ENCODE measurements around the gene GAMT. TPM values are rescaled to one million over a fixed set of nuclear protein-coding genes. Genes with fewer than 3 reads are reported as not detected.

GAMT gene
- total RNA-seq, 1 donor from 2014 or later = 56.4 TPM

DNA sequence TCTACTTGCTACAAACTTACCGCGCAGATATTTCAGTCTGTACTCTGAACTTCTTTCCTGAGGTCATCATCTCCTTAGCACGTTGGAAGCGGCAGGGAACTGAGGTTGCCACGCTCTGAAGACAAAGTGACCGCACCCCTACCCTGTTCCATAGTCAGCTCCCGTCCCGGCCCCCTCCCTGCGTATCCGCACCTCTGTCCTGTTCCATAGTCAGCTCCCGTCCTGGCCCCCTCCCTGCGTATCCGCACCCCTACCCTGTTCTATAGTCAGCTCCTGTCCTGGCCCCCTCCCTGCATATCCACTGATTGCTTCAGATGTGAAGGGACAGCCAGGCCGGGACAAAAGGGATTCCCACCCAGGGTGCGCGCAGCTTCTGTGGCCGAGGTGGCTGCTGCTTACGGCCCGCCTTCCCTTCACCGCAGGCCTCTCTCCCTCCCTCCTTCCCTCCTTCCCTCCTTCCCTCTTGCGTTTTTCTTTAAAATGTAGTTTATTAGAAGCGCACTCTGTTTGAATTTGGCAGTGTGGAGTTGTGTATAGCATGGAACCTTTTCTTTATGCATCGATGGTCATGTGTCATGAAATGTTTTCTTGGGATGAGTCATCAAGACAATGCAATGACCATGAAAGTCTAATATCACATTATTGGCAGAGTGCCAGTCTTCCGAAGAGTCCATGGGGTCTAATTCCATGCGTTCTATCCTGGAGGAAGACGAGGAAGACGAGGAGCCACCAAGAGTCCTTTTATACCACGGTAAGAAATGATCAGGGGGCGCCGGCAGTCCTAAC lies 39.5 kb downstream of the GAMT start:
- Histone ChIP-seq H3K36me3 (peaks cover 43 to 66% of the 10 kb centered on the region in 2 donors), H3K27ac (peak overlapping the region; percentile 36 to 56), H3K4me1 (peaks cover 4 to 20% of the 10 kb centered on the region in 2 donors), H3K27me3 (no peaks in the 10 kb centered on the region), H3K4me3 (peak overlapping the region; percentile 15 to 52), H3K9me3 (no peaks in the 10 kb centered on the region)
- TF ChIP-seq, protein P1, sequence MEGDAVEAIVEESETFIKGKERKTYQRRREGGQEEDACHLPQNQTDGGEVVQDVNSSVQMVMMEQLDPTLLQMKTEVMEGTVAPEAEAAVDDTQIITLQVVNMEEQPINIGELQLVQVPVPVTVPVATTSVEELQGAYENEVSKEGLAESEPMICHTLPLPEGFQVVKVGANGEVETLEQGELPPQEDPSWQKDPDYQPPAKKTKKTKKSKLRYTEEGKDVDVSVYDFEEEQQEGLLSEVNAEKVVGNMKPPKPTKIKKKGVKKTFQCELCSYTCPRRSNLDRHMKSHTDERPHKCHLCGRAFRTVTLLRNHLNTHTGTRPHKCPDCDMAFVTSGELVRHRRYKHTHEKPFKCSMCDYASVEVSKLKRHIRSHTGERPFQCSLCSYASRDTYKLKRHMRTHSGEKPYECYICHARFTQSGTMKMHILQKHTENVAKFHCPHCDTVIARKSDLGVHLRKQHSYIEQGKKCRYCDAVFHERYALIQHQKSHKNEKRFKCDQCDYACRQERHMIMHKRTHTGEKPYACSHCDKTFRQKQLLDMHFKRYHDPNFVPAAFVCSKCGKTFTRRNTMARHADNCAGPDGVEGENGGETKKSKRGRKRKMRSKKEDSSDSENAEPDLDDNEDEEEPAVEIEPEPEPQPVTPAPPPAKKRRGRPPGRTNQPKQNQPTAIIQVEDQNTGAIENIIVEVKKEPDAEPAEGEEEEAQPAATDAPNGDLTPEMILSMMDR (IDR thresholded peaks at IDR 0.05) = no peak
- intact Hi-C loops (cut with DNase I) = loop anchor here (5.0 kb wide), 1 partner anchor 44 kb away; no protein-coding TSS in a partner anchor
- DNase-seq (ENCODE audit: low spot score in 2 of 2) = no peak

DNA sequence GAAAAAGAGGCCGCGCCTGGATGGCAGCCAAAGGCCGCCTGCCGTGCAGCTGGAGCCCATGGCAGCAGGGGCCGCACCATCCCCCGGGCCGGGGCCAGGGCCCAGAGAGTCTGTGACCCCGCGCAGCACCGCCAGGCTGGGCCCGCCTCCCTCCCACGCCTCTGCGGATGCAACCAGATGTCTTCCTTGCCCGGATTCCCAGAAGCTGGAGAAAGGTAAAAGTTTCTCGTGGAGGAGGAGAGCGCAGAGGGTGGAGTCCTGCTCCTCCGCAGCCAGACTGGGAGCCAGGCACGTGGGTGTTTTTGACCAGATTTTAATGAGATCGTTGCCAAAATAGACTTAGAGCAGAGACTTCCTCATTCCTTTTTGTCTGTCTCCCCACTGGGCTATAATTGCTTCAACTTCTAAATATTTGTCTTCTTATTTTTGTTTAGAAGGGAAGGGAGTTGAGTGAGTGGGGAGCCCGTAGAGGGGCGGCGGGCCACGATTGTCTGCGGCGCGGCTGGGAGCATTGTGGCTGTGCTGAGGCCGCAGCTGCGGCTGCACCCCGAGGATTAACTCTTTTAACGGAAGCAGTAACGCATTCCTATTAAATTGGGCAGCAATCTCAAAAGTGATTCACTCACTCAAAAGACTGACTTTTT lies 40.4 kb downstream of the GAMT start:
- TF ChIP-seq, protein P1 (IDR thresholded peaks at IDR 0.05) = no peak
- DNase-seq (ENCODE audit: low spot score in 2 of 2) = no peak
- peaks cover 35 to 57% of the 10 kb centered on the region in 2 donors for H3K36me3 ChIP-seq

DNA sequence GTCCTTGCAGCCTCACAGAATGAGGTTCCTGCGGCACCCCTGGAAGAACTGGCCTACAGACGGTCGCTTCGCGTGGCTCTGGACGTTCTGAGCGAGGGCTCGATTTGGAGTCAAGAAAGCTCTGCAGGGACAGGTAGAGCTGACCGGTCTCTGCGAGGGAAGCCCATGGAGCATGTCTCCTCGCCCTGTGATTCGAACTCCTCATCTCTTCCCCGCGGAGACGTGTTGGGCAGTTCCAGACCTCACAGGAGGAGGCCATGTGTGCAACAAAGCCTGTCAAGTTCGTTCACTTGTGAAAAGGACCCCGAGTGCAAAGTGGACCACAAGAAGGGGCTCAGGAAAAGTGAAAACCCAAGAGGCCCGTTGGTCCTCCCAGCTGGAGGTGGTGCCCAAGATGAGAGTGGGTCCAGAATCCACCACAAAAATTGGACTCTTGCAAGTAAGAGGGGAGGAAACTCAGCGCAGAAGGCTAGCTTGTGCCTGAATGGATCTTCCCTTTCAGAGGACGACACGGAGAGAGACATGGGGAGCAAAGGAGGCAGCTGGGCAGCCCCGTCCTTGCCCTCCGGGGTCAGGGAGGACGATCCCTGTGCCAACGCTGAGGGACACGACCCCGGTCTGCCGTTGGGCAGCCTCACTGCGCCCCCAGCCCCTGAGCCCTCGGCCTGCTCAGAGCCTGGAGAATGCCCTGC lies 41.1 kb downstream of the GAMT start:
- Histone ChIP-seq H3K9me3 (no peaks in the 10 kb centered on the region), H3K36me3 (peaks cover 32 to 51% of the 10 kb centered on the region in 2 donors), H3K27me3 (no peaks in the 10 kb centered on the region), H3K4me3 (peak overlapping the region; percentile 35 to 52), H3K4me1 (peaks cover 4 to 31% of the 10 kb centered on the region in 2 donors), H3K27ac (peak overlapping the region; percentile 56 to 57)
- DNase-seq (ENCODE audit: low spot score in 2 of 2) = no peak
- TF ChIP-seq, protein P1 (IDR thresholded peaks at IDR 0.05) = no peak
- intact Hi-C loops (cut with DNase I) = loop anchor here (5.0 kb wide), 1 partner anchor 43 kb away; no protein-coding TSS in a partner anchor

More for the DNA sequence above, 40.4 kb downstream of the GAMT start:
- Histone ChIP-seq H3K4me1 (peaks cover 4 to 29% of the 10 kb centered on the region in 2 donors), H3K4me3 (peak overlapping the region; percentile 35 to 52), H3K27me3 (no peaks in the 10 kb centered on the region), H3K27ac (peak overlapping the region; percentile 56 to 57), H3K9me3 (no peaks in the 10 kb centered on the region)
- intact Hi-C loops (cut with DNase I) = loop anchor here (5.0 kb wide), 1 partner anchor 44 kb away; no protein-coding TSS in a partner anchor

DNA sequence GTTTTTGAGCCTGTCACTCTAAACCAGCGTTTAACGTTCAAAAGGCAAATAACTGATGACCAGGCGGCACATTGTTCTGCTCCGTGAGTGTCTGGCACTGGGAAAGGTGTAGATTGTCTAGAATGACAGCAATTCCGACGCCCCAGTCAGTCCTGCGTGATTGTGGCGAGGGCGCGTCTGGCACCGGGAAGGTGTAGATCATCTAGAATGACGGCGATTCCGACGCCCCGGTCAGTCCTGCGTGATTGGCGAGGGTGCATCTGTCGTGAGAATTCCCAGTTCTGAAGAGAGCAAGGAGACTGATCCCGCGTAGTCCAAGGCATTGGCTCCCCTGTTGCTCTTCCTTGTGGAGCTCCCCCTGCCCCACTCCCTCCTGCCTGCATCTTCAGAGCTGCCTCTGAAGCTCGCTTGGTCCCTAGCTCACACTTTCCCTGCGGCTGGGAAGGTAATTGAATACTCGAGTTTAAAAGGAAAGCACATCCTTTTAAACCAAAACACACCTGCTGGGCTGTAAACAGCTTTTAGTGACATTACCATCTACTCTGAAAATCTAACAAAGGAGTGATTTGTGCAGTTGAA lies 43.7 kb downstream of the GAMT start:
- Histone ChIP-seq H3K36me3 (peaks cover 17 to 26% of the 10 kb centered on the region in 2 donors), H3K9me3 (no peaks in the 10 kb centered on the region), H3K4me1 (peaks cover 7 to 39% of the 10 kb centered on the region in 2 donors), H3K4me3 (no peak overlapping the region), H3K27ac (peak overlapping the region in 1 of 2 donors; percentile 7), H3K27me3 (no peaks in the 10 kb centered on the region)
- intact Hi-C loops (cut with DNase I) = no loop called here
- TF ChIP-seq, protein P1 (IDR thresholded peaks at IDR 0.05) = no peak
- DNase-seq (ENCODE audit: low spot score in 2 of 2) = no peak

DNA sequence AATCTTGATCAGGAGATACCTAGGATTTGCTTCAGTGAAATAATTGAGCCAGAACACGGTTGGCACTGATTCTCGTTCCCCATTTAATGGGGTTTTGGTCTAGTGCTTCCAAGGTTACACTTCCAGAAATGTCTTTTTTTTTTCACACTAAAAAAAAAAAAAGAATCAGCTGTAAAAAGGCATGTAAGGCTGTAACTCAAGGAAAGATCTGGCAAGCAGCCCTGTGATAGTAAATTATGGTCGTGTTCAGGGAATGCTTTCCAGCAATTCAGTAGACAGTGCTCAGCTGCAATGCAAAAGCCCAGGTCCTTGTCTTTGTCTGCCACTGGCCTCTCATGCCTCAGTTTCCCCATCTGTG lies 44.9 kb downstream of the GAMT start:
- Histone ChIP-seq H3K4me1 (peaks cover 3 to 31% of the 10 kb centered on the region in 2 donors), H3K4me3 (peak overlapping the region; percentile 85 to 98), H3K9me3 (no peaks in the 10 kb centered on the region), H3K27me3 (no peaks in the 10 kb centered on the region), H3K27ac (peak overlapping the region; percentile 88 to 90), H3K36me3 (peaks cover 11 to 21% of the 10 kb centered on the region in 2 donors)
- TF ChIP-seq, protein P1 (IDR thresholded peaks at IDR 0.05) = no peak
- intact Hi-C loops (cut with DNase I) = no loop called here
- no peak for DNase-seq (ENCODE audit: low spot score in 2 of 2)
